ENCODE measurements around the gene CPN1.

The CPN1 gene

DNA sequence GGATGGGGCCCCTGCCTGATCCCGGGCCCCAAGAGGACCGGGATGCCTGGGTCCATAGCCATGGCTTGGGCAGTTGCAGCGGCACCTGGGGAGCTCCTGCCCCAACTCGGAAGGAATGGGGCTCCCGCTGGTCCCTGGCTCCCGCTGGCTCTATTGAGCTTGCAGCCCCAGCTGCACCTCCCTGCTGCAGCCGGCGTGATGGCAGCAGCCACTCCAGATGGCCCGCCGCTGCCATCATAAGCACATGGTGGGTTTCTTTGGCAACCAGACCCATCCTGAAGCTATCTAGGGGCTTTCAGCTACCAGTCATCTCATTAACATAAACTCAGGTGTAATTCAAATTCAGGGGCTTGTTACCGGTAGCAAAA lies 60.8 kb downstream of the CPN1 start:
- Histone ChIP-seq H3K4me3 (ENCODE audit: low read length, poor library complexity, severe bottlenecking) (no peak overlapping the region), H3K9me2 (replicated peaks; ENCODE audit: low read depth, low read length) (no peaks in the 10 kb centered on the region), H3K27me3 (ENCODE audit: insufficient read depth, low read length, poor library complexity, severe bottlenecking) (no peaks in the 10 kb centered on the region), H3K79me2 (ENCODE audit: insufficient read depth, low read length) (no peaks in the 10 kb centered on the region), H3K4me1 (ENCODE audit: insufficient read depth, low read length, poor library complexity, severe bottlenecking) (peaks cover 2% of the 10 kb centered on the region), H3K9ac (ENCODE audit: low read depth, low read length, poor library complexity, severe bottlenecking) (no peak overlapping the region), H4K20me1 (ENCODE audit: insufficient read depth, low read length, poor library complexity, severe bottlenecking) (no peaks in the 10 kb centered on the region), H3K4me2 (ENCODE audit: low read depth, low read length, poor library complexity, severe bottlenecking) (no peak overlapping the region), H2AFZ (ENCODE audit: low read length) (peak overlapping the region; percentile 36), H3F3A (ENCODE audit: low read depth) (no peaks in the 10 kb centered on the region), H3K9me3 (ENCODE audit: insufficient read depth, low read depth, low read length) (no peaks in the 10 kb centered on the region), H3K36me3 (ENCODE audit: insufficient read depth, low read length) (no peaks in the 10 kb centered on the region)
- no peak for TF ChIP-seq EZH2phosphoT487 (IDR thresholded peaks at IDR 0.05; ENCODE audit: borderline replicate concordance)
- TF ChIP-seq, protein P1, sequence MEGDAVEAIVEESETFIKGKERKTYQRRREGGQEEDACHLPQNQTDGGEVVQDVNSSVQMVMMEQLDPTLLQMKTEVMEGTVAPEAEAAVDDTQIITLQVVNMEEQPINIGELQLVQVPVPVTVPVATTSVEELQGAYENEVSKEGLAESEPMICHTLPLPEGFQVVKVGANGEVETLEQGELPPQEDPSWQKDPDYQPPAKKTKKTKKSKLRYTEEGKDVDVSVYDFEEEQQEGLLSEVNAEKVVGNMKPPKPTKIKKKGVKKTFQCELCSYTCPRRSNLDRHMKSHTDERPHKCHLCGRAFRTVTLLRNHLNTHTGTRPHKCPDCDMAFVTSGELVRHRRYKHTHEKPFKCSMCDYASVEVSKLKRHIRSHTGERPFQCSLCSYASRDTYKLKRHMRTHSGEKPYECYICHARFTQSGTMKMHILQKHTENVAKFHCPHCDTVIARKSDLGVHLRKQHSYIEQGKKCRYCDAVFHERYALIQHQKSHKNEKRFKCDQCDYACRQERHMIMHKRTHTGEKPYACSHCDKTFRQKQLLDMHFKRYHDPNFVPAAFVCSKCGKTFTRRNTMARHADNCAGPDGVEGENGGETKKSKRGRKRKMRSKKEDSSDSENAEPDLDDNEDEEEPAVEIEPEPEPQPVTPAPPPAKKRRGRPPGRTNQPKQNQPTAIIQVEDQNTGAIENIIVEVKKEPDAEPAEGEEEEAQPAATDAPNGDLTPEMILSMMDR (conservative IDR thresholded peaks at IDR 0.05; ENCODE audit: low read length) = no peak

DNA sequence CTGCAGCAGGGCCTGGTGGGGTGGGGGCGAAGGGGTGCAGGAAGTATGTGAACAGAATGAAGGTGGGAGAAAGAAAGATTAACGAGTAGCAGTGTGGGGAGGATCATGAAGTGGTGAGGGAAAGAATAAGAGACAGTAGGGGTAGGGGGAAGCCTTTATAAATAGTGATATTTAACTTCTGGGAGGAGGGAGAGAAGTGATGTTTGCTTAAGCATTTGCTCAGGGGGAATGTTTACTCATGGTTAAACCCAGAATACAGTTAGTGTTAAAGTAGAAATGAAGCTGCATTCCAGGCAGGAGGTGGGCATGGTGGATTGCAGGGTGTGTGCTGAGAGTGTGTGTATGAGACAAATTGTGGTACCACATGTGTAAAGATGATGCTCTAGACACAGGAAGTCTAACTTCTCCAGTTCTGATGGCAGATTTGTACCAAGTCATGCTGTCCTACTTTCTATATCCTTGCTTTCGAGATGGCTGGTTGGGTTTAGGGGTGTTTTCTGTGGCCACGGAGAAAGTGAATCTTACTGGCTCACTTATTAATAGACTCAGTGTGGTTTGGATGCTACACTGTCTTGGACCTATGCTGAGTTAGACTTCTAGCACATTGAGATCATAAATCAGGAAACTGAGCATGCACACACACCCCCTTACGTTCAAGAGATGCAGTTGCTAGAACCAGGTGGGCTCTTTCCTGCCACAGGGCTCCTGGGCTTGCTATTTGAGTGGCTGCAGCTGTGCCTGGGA lies 61.4 kb downstream of the CPN1 start:
- H3K9me3 ChIP-seq (ENCODE audit: insufficient read depth, low read depth, low read length) = no peaks in the 10 kb centered on the region
- no peaks in the 10 kb centered on the region for H3K36me3 ChIP-seq (ENCODE audit: insufficient read depth, low read length)
- no peaks in the 10 kb centered on the region for H3F3A ChIP-seq (ENCODE audit: low read depth)
- peaks cover 2% of the 10 kb centered on the region for H3K4me1 ChIP-seq (ENCODE audit: insufficient read depth, low read length, poor library complexity, severe bottlenecking)
- H3K4me2 ChIP-seq (ENCODE audit: low read depth, low read length, poor library complexity, severe bottlenecking) = no peak overlapping the region
- H3K9me2 ChIP-seq (replicated peaks; ENCODE audit: low read depth, low read length) = no peaks in the 10 kb centered on the region
- H3K27me3 ChIP-seq (ENCODE audit: insufficient read depth, low read length, poor library complexity, severe bottlenecking) = no peaks in the 10 kb centered on the region
- no peaks in the 10 kb centered on the region for H3K79me2 ChIP-seq (ENCODE audit: insufficient read depth, low read length)
- peak overlapping the region; percentile 36; the same call in 1 of the 2 replicates for H2AFZ ChIP-seq (ENCODE audit: low read length)
- no peak overlapping the region for H3K4me3 ChIP-seq (ENCODE audit: low read length, poor library complexity, severe bottlenecking)
- no peak overlapping the region for H3K9ac ChIP-seq (ENCODE audit: low read depth, low read length, poor library complexity, severe bottlenecking)
- TF ChIP-seq, protein P1 (conservative IDR thresholded peaks at IDR 0.05; ENCODE audit: low read length) = no peak
- TF ChIP-seq EZH2phosphoT487 (IDR thresholded peaks at IDR 0.05; ENCODE audit: borderline replicate concordance) = no peak
- no peaks in the 10 kb centered on the region for H4K20me1 ChIP-seq (ENCODE audit: insufficient read depth, low read length, poor library complexity, severe bottlenecking)

DNA sequence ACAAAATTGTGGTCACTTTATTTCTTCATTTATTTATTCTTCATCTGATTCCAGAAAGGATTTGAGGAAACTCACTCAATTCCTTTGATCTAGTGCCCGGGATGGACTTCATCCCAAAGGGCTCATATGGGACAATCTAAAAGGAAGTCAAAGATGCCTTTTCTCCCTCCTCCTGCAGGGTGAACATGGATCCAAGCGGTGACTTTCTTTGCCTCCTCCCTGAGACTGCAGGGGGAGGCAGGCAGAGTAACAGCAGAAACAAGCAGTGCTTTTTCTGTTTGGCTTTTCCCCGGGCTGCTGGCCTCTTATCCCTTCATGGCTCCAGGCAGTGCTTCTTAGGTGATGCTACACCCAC lies 61.9 kb downstream of the CPN1 start:
- H3K4me3 ChIP-seq (ENCODE audit: low read length, poor library complexity, severe bottlenecking) = no peak overlapping the region
- H2AFZ ChIP-seq (ENCODE audit: low read length) = 0 out of 2 replicates have a peak overlapping the region, but pooled peaks have one; percentile 36
- no peak overlapping the region for H3K4me2 ChIP-seq (ENCODE audit: low read depth, low read length, poor library complexity, severe bottlenecking)
- H3K9me2 ChIP-seq (replicated peaks; ENCODE audit: low read depth, low read length) = no peaks in the 10 kb centered on the region
- H3K36me3 ChIP-seq (ENCODE audit: insufficient read depth, low read length) = no peaks in the 10 kb centered on the region
- no peaks in the 10 kb centered on the region for H4K20me1 ChIP-seq (ENCODE audit: insufficient read depth, low read length, poor library complexity, severe bottlenecking)
- H3K9me3 ChIP-seq (ENCODE audit: insufficient read depth, low read depth, low read length) = no peaks in the 10 kb centered on the region
- TF ChIP-seq, protein P1 (conservative IDR thresholded peaks at IDR 0.05; ENCODE audit: low read length) = no peak
- no peak for TF ChIP-seq EZH2phosphoT487 (IDR thresholded peaks at IDR 0.05; ENCODE audit: borderline replicate concordance)
- H3F3A ChIP-seq (ENCODE audit: low read depth) = no peaks in the 10 kb centered on the region
- no peaks in the 10 kb centered on the region for H3K27me3 ChIP-seq (ENCODE audit: insufficient read depth, low read length, poor library complexity, severe bottlenecking)
- H3K4me1 ChIP-seq (ENCODE audit: insufficient read depth, low read length, poor library complexity, severe bottlenecking) = peaks cover 2% of the 10 kb centered on the region
- H3K9ac ChIP-seq (ENCODE audit: low read depth, low read length, poor library complexity, severe bottlenecking) = no peak overlapping the region
- no peaks in the 10 kb centered on the region for H3K79me2 ChIP-seq (ENCODE audit: insufficient read depth, low read length)
